MCF 10A (cell line): Measurements from ENCODE around the gene OSBP. TPM values are rescaled to one million over a fixed set of nuclear protein-coding genes. Genes with fewer than 3 reads are reported as not detected.
A peak's percentile ranks its signal among the peaks of the same experiment; 100 is the strongest.

Experiments used
- BruUV-seq: library from RNA; stranded (reverse); fragments of 400-500 nt; replicated peaks from 2 replicates; lab custom pipeline; 2021; lab: Mats Ljungman, UMichigan
- CTCF ChIA-PET: fragments of 300-600 bp; sonication (Branson Sonifier 250); formaldehyde crosslinking; extraction: SDS; loops from one replicate; lab custom pipeline; 2021; ENCODE audit warnings: antibody characterized with exemption, inconsistent platforms; lab: Yijun Ruan, JAX
- POLR2A ChIA-PET: fragments of 300-600, 350-650 bp; sonication (Branson Sonifier 250); formaldehyde crosslinking; extraction: SDS; loops from one replicate; lab custom pipeline; 2020; ENCODE audit warnings: antibody characterized with exemption, inconsistent platforms; lab: Yijun Ruan, JAX
- DNase-seq: peaks from one replicate; pipeline ENCODE4 v3.0.0-alpha.2; 2018; ENCODE audit not compliant: unreplicated experiment
- H3K27ac Mint-ChIP-seq: one replicate; pipeline ENCODE4 v1.8.0; 2022; ENCODE audit warnings: mild to moderate bottlenecking, low read depth, mixed read lengths; ENCODE audit not compliant: unreplicated experiment
- H3K27me3 Mint-ChIP-seq: one replicate; pipeline ENCODE4 v1.8.0; 2022; ENCODE audit warnings: mixed read lengths; ENCODE audit not compliant: insufficient read depth, unreplicated experiment
- H3K36me3 Mint-ChIP-seq: one replicate; pipeline ENCODE4 v1.8.0; 2022; ENCODE audit warnings: mild to moderate bottlenecking, moderate library complexity, mixed read lengths; ENCODE audit not compliant: insufficient read depth, unreplicated experiment
- H3K4me1 Mint-ChIP-seq: one replicate; pipeline ENCODE4 v1.8.0; 2022; ENCODE audit warnings: mixed read lengths; ENCODE audit not compliant: insufficient read depth, unreplicated experiment
- H3K4me3 Mint-ChIP-seq: one replicate; pipeline ENCODE4 v1.8.0; 2022; ENCODE audit warnings: mild to moderate bottlenecking, moderate library complexity, mixed read lengths; ENCODE audit not compliant: unreplicated experiment
- H3K9me3 Mint-ChIP-seq: one replicate; pipeline ENCODE4 v1.8.0; 2022; ENCODE audit warnings: mixed read lengths; ENCODE audit not compliant: unreplicated experiment
- intact Hi-C: fragments of 100-400 bp; cut with micrococcal nuclease; formaldehyde crosslinking; loops from 2 replicates; pipeline ENCODE4 v1.14.1; 2022
- total RNA-seq: library from RNA; stranded (reverse); gene quantifications from 2 replicates; pipeline ENCODE4 v1.2.3, GENCODE V29; 2022
- TF ChIP-seq, protein P1 (sequence below): fragments of 200-600 bp; IDR thresholded peaks from one replicate; pipeline ENCODE4 v1.8.0; 2022; ENCODE audit warnings: antibody characterized with exemption, mild to moderate bottlenecking; ENCODE audit not compliant: unreplicated experiment

Gene OSBP
- total RNA-seq, 1 experiment from 2014 or later: 76.1 TPM

- Mint-ChIP-seq H3K9me3 (no peaks in the 10 kb centered on the region), H3K27me3 (no peaks in the 10 kb centered on the region), H3K36me3 (peaks cover 17% of the 10 kb centered on the region), H3K4me3 (peak overlapping the region; percentile 92), H3K4me1 (peaks cover 24% of the 10 kb centered on the region), H3K27ac (peak overlapping the region; percentile 98)
- peak; percentile 80 for DNase-seq
- intact Hi-C loops: loop anchor here (1.0 to 2.0 kb wide), 3 partner anchors 8 to 203 kb away; partner anchors contain the start of genes OSBP and STX3
- BruUV-seq: no TSS peak
- TF ChIP-seq, protein P1, sequence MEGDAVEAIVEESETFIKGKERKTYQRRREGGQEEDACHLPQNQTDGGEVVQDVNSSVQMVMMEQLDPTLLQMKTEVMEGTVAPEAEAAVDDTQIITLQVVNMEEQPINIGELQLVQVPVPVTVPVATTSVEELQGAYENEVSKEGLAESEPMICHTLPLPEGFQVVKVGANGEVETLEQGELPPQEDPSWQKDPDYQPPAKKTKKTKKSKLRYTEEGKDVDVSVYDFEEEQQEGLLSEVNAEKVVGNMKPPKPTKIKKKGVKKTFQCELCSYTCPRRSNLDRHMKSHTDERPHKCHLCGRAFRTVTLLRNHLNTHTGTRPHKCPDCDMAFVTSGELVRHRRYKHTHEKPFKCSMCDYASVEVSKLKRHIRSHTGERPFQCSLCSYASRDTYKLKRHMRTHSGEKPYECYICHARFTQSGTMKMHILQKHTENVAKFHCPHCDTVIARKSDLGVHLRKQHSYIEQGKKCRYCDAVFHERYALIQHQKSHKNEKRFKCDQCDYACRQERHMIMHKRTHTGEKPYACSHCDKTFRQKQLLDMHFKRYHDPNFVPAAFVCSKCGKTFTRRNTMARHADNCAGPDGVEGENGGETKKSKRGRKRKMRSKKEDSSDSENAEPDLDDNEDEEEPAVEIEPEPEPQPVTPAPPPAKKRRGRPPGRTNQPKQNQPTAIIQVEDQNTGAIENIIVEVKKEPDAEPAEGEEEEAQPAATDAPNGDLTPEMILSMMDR: no peak
- ChIA-PET POLR2A (interaction anchor here (1.0 to 5.4 kb wide), 7 partner anchors 9 to 120 kb away, joined by 3 to 73 read pairs (median 4); partner anchors contain the start of genes OSBP and PATL1), CTCF (interaction anchor here (0.6 to 3.3 kb wide), 2 partner anchors 10 to 105 kb away, joined by 4 to 27 read pairs; no protein-coding TSS in a partner anchor)
Measured at GRCh38 chr11:59551659-59552521, 63.7 kb downstream of the OSBP start.

GRCh38 chr11:59550842-59551658, 64.5 kb downstream of the OSBP start:
- Mint-ChIP-seq H3K36me3 (peaks cover 17% of the 10 kb centered on the region), H3K27me3 (no peaks in the 10 kb centered on the region), H3K9me3 (no peaks in the 10 kb centered on the region), H3K4me3 (peak overlapping the region; percentile 92), H3K4me1 (peaks cover 18% of the 10 kb centered on the region), H3K27ac (peak overlapping the region; percentile 98)
- POLR2A ChIA-PET: interaction anchor here (1.0 to 5.4 kb wide), 9 partner anchors 10 to 968 kb away, joined by 3 to 73 read pairs (median 4); partner anchors contain the start of genes OSBP and PATL1
- CTCF ChIA-PET: interaction anchor here (0.6 to 3.3 kb wide), 4 partner anchors 10 to 318 kb away, joined by 3 to 27 read pairs (median 10); no protein-coding TSS in a partner anchor
- TF ChIP-seq, protein P1: no peak
- BruUV-seq: no TSS peak
- intact Hi-C loops: loop anchor here (1.0 to 2.0 kb wide), 5 partner anchors 9 to 204 kb away; partner anchors contain the start of genes OSBP, PATL1 and STX3
- DNase-seq: peak; percentile 92

DNA sequence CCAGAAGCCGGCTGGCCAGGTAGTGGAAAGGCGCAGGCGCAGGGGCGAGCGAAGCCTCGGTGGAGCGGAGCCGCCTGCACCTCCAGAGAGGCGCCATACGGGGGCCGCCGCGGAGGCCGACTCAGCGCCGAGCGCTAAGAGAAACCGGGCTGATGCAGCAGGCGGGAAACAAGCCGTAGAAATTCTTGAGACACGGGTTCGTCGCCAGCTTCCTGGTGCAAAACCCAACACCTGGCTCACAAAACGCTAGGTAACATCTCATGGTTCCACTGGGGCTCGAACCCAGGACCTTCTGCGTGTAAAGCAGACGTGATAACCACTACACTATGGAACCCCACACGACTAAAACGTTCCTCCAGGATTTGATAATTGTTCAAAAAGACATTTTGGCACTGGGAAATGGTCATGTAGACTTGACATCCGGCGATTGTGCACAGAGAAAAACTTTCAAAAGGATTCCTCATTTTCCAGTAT, 65.2 kb downstream of the OSBP start:
- intact Hi-C loops: loop anchor here (1.0 to 2.0 kb wide), 3 partner anchors 13 to 204 kb away; partner anchors contain the start of genes PATL1 and STX3
- BruUV-seq: no TSS peak
- ChIA-PET POLR2A (interaction anchor here (0.9 to 5.4 kb wide), 9 partner anchors 9 to 976 kb away, joined by 3 to 73 read pairs (median 7); partner anchors contain the start of genes OSBP and PATL1), CTCF (interaction anchor here (0.6 to 3.3 kb wide), 5 partner anchors 11 to 319 kb away, joined by 3 to 27 read pairs (median 3); no protein-coding TSS in a partner anchor)
- H3K36me3 Mint-ChIP-seq: peaks cover 17% of the 10 kb centered on the region
- peak; percentile 93 for DNase-seq
- H3K27me3 Mint-ChIP-seq: no peaks in the 10 kb centered on the region
- H3K27ac Mint-ChIP-seq: peak overlapping the region; percentile 98
- TF ChIP-seq, protein P1: peak; percentile 40
- H3K4me1 Mint-ChIP-seq: peaks cover 21% of the 10 kb centered on the region
- no peaks in the 10 kb centered on the region for H3K9me3 Mint-ChIP-seq
- H3K4me3 Mint-ChIP-seq: peak overlapping the region; percentile 92
